Pancreas (tissue), 10 donors: ENCODE results near the gene PIK3C2A. TPM values are rescaled to one million over a fixed set of nuclear protein-coding genes. Genes with fewer than 3 reads are reported as not detected.
A peak's percentile ranks its signal among the peaks of the same experiment; 100 is the strongest.

Experiments used
- ATAC-seq, 4 donors: fragments of 200-7000 bp; cut with Tn5 transposase; one replicate each; pipeline versions ENCODE4 v1.8.0 to v1.9.1; 2020; ENCODE audit warnings: mild to moderate bottlenecking in 4 of 4, moderate library complexity in 4 of 4
- DNase-seq, 6 donors: peaks; one replicate each; pipeline ENCODE4 v3.0.0-alpha.2; 2020
- FAIRE-seq: peaks from 2 replicates; lab custom pipeline; 2012; peaks lifted over from hg19 to GRCh38; lab: Jason Lieb, UNC
- H3K27ac ChIP-seq, 4 donors: fragments of 200-600 bp; sonication (generic); 1 replicate in 3 of 4; 2 replicates in 1 of 4; pipeline versions ENCODE4 v1.5.0 to v1.8.0; 2020
- H3K27me3 ChIP-seq, 4 donors: fragments of 200-600 bp; one replicate each; pipeline ENCODE4 v1.8.0; 2021
- H3K36me3 ChIP-seq, 3 donors: fragments of 200-600 bp; sonication (generic) in 1 of 3; one replicate each; pipeline versions ENCODE4 v1.5.0 to v1.8.0; 2020 to 2021
- H3K4me1 ChIP-seq, 3 donors: fragments of 200-600 bp; one replicate each; pipeline ENCODE4 v1.8.0; 2021
- H3K4me3 ChIP-seq, 4 donors: fragments of 200-600 bp; sonication (generic) in 2 of 4; one replicate each; pipeline versions ENCODE4 v1.5.0 to v1.8.0; 2020 to 2021
- H3K9me3 ChIP-seq, 4 donors: fragments of 200-600 bp; one replicate each; pipeline ENCODE4 v1.8.0; 2021
- CTCF ChIP-seq, 4 donors: fragments of 200-600 bp; sonication (generic) in 3 of 4; IDR thresholded peaks; one replicate each; pipeline versions ENCODE4 v1.5.0 to v1.8.0; 2021; ENCODE audit warnings: antibody characterized with exemption in 4 of 4
- WGBS, 2 donors: extraction: QIAGEN DNeasy Blood & Tissue Kit; methylation state at CpG; one replicate each; pipeline ENCODE4 v1.1.7; 2013; 5-methylcytosine and 5-hydroxymethylcytosine counted together
- intact Hi-C, 3 donors: fragments of 100-400 bp; cut with DNase I; formaldehyde crosslinking; loops; one replicate each; pipeline versions ENCODE4 v1.11.1 to v1.14.2; 2022
- polyA plus RNA-seq, 2 donors: library from polyadenylated mRNA; stranded (reverse); fragments of 200-250 nt; gene quantifications; one replicate each; pipeline ENCODE4 v1.2.3, GENCODE V29; 2013
- total RNA-seq, 6 donors: library from RNA; stranded (reverse); fragmentation: NEBNext Ultra II Directional in 4 of 6; extraction: Animal tissue kit (Norgen Biotek cat#: 25700) in 4 of 6; gene quantifications; one replicate each; pipeline versions ENCODE4 v1.2.1 to v1.2.4, GENCODE V29; 2021 to 2023
- donor health status: healthy with polysubstance abuse.
- donor health status: DM: no; HTN: no; CAD: no; lungs with moderate emphysema.
- donor health status: DM: no; HTN: no; CAD: no.
- donor health status: control.
- donor health status: control.
- donor health status: Bipolar disorder and iron deficiency.
- donor health status: DM: yes; HTN: yes; CAD: no.
- donor health status: DM: no; HTN: no; CAD: no.
- donor health status: DM: no; HTN: no; CAD: no.
- donor health status: DM: yes; HTN: yes; CAD: no.

The PIK3C2A gene
- total and polyA plus RNA-seq, 8 donors = 5.4 to 33.2 (median 22.8) TPM

- WGBS, 2 donors = 94% methylated on average over 1 of the region's 1 CpG
- no peak overlapping the region for H3K4me3 ChIP-seq
- ATAC-seq (no peak), FAIRE-seq (no peak), DNase-seq (no peak)
- TF ChIP-seq CTCF (IDR thresholded peaks at IDR 0.05) = no peak
- H3K9me3 ChIP-seq = no peaks in the 10 kb centered on the region
- intact Hi-C loops = no loop called here
- no peak overlapping the region for H3K27ac ChIP-seq
- H3K4me1 ChIP-seq = peaks cover under 1 to 10% (median 4%) of the 10 kb centered on the region in 3 donors
- no peaks in the 10 kb centered on the region for H3K27me3 ChIP-seq
- H3K36me3 ChIP-seq = no peaks in the 10 kb centered on the region
Observed at GRCh38 chr11:17169876-17170275, 37.9 kb downstream of the PIK3C2A start.

GRCh38 chr11:17165247-17165890, 42.4 kb downstream of the PIK3C2A start:
- 92% methylated on average over 11 of the region's 11 CpGs for WGBS, 2 donors
- intact Hi-C loops = no loop called here

GRCh38 chr11:17164361-17165246, 43.2 kb downstream of the PIK3C2A start:
- H3K27ac ChIP-seq = no peak overlapping the region
- no peak overlapping the region for H3K4me3 ChIP-seq
- no peaks in the 10 kb centered on the region for H3K36me3 ChIP-seq
- ATAC-seq = peak in 3 of 4 donors; percentile 33 to 53 (median 39)
- H3K27me3 ChIP-seq = no peaks in the 10 kb centered on the region
- no peaks in the 10 kb centered on the region for H3K9me3 ChIP-seq
- H3K4me1 ChIP-seq = peaks cover 9 to 27% (median 24%) of the 10 kb centered on the region in 3 donors
- no peak for FAIRE-seq
- DNase-seq = no peak
- intact Hi-C loops = no loop called here
- 70 to 75% methylated on average over 1 of the region's 1 CpG for WGBS, 2 donors
- no peak for TF ChIP-seq CTCF (IDR thresholded peaks at IDR 0.05)

More at GRCh38 chr11:17165247-17165890, 42.4 kb downstream of the PIK3C2A start:
- ATAC-seq (no peak), DNase-seq (no peak), FAIRE-seq (no peak)
- no peak for TF ChIP-seq CTCF (IDR thresholded peaks at IDR 0.05)
- no peak overlapping the region for H3K4me3 ChIP-seq
- no peak overlapping the region for H3K27ac ChIP-seq
- no peaks in the 10 kb centered on the region for H3K27me3 ChIP-seq
- H3K36me3 ChIP-seq = no peaks in the 10 kb centered on the region
- H3K4me1 ChIP-seq = peaks cover 9 to 27% (median 24%) of the 10 kb centered on the region in 3 donors
- H3K9me3 ChIP-seq = no peaks in the 10 kb centered on the region

- no peaks in the 10 kb centered on the region for H3K36me3 ChIP-seq
- no peak for TF ChIP-seq CTCF (IDR thresholded peaks at IDR 0.05)
- no peaks in the 10 kb centered on the region for H3K27me3 ChIP-seq
- no peaks in the 10 kb centered on the region for H3K9me3 ChIP-seq
- DNase-seq (no peak), ATAC-seq (no peak), FAIRE-seq (no peak)
- 84 to 90% methylated on average over 2 of the region's 2 CpGs for WGBS, 2 donors
- H3K4me3 ChIP-seq = no peak overlapping the region
- no peak overlapping the region for H3K27ac ChIP-seq
- intact Hi-C loops = no loop called here
- peaks cover 9 to 27% (median 24%) of the 10 kb centered on the region in 3 donors for H3K4me1 ChIP-seq
Observed at GRCh38 chr11:17163736-17164135, 44.0 kb downstream of the PIK3C2A start.
